ENCODE measurements around the gene DENND4B.

DNA sequence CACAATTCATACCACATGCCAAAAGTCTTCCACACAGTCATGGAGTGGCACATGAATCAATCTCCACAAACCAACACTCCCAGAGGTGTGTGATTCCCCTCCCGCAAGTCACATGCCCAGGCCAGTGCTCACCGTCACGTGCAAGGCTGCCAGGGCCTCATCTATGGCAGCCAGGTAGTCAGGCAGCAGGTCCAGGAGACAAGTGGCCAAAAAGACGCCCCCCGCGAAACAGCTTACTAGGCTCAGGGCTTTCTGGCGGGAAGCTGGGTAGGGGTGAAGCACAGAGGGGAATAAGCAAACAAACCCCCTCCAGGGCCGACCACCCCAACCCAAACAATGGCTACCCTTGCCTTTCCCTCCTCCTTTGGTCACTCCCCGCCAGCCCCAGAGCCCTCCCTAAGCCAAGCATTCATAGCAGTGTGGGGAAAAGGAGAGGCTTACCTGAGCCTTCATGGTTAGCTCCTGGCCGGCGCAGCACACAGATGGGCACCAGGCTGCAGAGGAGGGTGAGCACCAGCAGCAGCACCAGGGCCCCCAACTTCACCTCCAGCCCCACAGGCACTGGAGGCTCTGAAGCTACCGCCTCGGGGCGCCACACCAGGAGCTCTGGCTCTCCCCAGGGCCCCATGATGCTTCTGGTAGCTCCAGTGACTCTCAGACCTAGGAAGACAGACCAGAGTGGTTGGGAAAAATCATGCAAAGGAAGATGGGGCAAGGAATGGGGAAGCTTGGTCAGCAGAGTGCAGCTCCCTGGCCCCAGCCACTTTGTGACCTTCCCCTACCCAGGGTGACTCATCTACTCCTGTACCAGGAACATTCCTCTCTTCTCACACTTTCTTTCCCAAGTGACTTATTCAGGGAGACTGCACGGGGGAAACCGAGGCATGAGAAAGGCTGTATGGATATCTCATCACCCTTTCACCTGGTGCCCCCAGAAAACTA lies 15.8 kb upstream of the DENND4B start:
- TF ChIP-seq, protein P1, sequence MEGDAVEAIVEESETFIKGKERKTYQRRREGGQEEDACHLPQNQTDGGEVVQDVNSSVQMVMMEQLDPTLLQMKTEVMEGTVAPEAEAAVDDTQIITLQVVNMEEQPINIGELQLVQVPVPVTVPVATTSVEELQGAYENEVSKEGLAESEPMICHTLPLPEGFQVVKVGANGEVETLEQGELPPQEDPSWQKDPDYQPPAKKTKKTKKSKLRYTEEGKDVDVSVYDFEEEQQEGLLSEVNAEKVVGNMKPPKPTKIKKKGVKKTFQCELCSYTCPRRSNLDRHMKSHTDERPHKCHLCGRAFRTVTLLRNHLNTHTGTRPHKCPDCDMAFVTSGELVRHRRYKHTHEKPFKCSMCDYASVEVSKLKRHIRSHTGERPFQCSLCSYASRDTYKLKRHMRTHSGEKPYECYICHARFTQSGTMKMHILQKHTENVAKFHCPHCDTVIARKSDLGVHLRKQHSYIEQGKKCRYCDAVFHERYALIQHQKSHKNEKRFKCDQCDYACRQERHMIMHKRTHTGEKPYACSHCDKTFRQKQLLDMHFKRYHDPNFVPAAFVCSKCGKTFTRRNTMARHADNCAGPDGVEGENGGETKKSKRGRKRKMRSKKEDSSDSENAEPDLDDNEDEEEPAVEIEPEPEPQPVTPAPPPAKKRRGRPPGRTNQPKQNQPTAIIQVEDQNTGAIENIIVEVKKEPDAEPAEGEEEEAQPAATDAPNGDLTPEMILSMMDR (IDR thresholded peaks at IDR 0.05): no peak
- TF ChIP-seq POLR2A (IDR thresholded peaks at IDR 0.05): no peak

All from right lobe of liver (tissue), 4 donors.